NK-92 treated with Interleukin-12 subunit alpha and Interleukin-12 subunit beta, amount 100 ng/mL, for 24 hours (cell line): ENCODE data around the gene TPSG1.
"Not testable (repeated sequence)": the region's sequence is repeated elsewhere in the genome, so short reads cannot be mapped to it uniquely, and the experiment has no call there.

ENCODE experiments used
- DNase-seq: peaks from one replicate; lab custom pipeline; 2025; lab: John Stamatoyannopoulos, UW

The TPSG1 gene

GRCh38 chr16:1256874-1257322 is 31.8 kb upstream of the TPSG1 start:
- DNase-seq, result no peak

GRCh38 chr16:1256296-1256873 is 31.3 kb upstream of the TPSG1 start:
- DNase-seq, result not testable (repeated sequence)

GRCh38 chr16:1255276-1256122 is 30.4 kb upstream of the TPSG1 start, which contains the start of gene TPSD1:
Gene TPSD1, plus strand, starts transcription at chr16:1256069. Its CDS starts 212 bp downstream, at chr16:1256281.
- not testable (repeated sequence) for DNase-seq

GRCh38 chr16:1254821-1255220 is 29.8 kb upstream of the TPSG1 start:
- not testable (repeated sequence) for DNase-seq

GRCh38 chr16:1253701-1254364 is 28.8 kb upstream of the TPSG1 start:
- DNase-seq, result not testable (repeated sequence)

- DNase-seq, result not testable (repeated sequence)
Observed at GRCh38 chr16:1249031-1249755, 24.1 kb upstream of the TPSG1 start.

- DNase-seq, result not testable (repeated sequence)
Observed at GRCh38 chr16:1247903-1248537, 23.0 kb upstream of the TPSG1 start.

GRCh38 chr16:1245452-1246020 is 20.5 kb upstream of the TPSG1 start:
- DNase-seq, result no peak

- DNase-seq, result no peak
Observed at GRCh38 chr16:1244881-1245280, 19.8 kb upstream of the TPSG1 start.

GRCh38 chr16:1243907-1244850 is 19.1 kb upstream of the TPSG1 start:
- not testable (repeated sequence) for DNase-seq

- not testable (repeated sequence) for DNase-seq
Observed at GRCh38 chr16:1243363-1243762, 18.3 kb upstream of the TPSG1 start.

GRCh38 chr16:1241081-1241480 is 16.0 kb upstream of the TPSG1 start:
- not testable (repeated sequence) for DNase-seq

GRCh38 chr16:1240436-1240835 is 15.4 kb upstream of the TPSG1 start, which contains the start of gene TPSAB1:
Gene TPSAB1, plus strand, starts transcription at chr16:1240705. Its CDS starts 234 bp downstream, at chr16:1240939.
- not testable (repeated sequence) for DNase-seq

- not testable (repeated sequence) for DNase-seq
Observed at GRCh38 chr16:1239575-1239974, 14.5 kb upstream of the TPSG1 start.

- DNase-seq, result not testable (repeated sequence)
Observed at GRCh38 chr16:1238909-1239308, 13.8 kb upstream of the TPSG1 start.

GRCh38 chr16:1237990-1238389 is 12.9 kb upstream of the TPSG1 start:
- DNase-seq, result no peak

GRCh38 chr16:1236659-1237058 is 11.6 kb upstream of the TPSG1 start:
- DNase-seq, result not testable (repeated sequence)

GRCh38 chr16:1232049-1232748 is 7.1 kb upstream of the TPSG1 start:
- not testable (repeated sequence) for DNase-seq

GRCh38 chr16:1231301-1231700 is 6.2 kb upstream of the TPSG1 start:
- not testable (repeated sequence) for DNase-seq
